Vagina (tissue), 2 donors: ENCODE data around the gene SMG1.
"Not testable (repeated sequence)": the region's sequence is repeated elsewhere in the genome, so short reads cannot be mapped to it uniquely, and the experiment has no call there.

Experiments
- CTCF ChIP-seq, 3 experiments: fragments of 450-650 bp in 2 of 3; fragments of 200-600 bp in 1 of 3; sonication (generic) in 1 of 3; IDR thresholded peaks; one replicate each; pipeline ENCODE4 v1.5.1; 2017 to 2019; ENCODE audit warnings: antibody characterized with exemption in 3 of 3, mild to moderate bottlenecking in 2 of 3, moderate library complexity in 2 of 3
- POLR2A ChIP-seq, 2 donors: fragments of 450-650 bp; IDR thresholded peaks; one replicate each; pipeline ENCODE4 v1.6.1; 2017; ENCODE audit warnings: antibody characterized with exemption in 2 of 2, mild to moderate bottlenecking in 2 of 2, moderate library complexity in 2 of 2
- POLR2AphosphoS5 ChIP-seq, 2 donors: sonication (generic); formaldehyde crosslinking; IDR thresholded peaks; one replicate each; pipeline ENCODE4 v1.9.0; 2017; ENCODE audit warnings: antibody characterized with exemption in 2 of 2, mild to moderate bottlenecking in 2 of 2, low read depth in 1 of 2; ENCODE audit not compliant: insufficient read depth in 1 of 2

- not testable (repeated sequence) for TF ChIP-seq POLR2AphosphoS5 (IDR thresholded peaks at IDR 0.05; ENCODE audit: insufficient read depth in 1 of 2, low read depth in 1 of 2); CTCF (IDR thresholded peaks at IDR 0.05); POLR2A (IDR thresholded peaks at IDR 0.05)
These were observed 16.6 kb downstream of the SMG1 start for GRCh38 chr16:18909585-18909984.
